ENCODE results near the gene CHCHD5.

DNA sequence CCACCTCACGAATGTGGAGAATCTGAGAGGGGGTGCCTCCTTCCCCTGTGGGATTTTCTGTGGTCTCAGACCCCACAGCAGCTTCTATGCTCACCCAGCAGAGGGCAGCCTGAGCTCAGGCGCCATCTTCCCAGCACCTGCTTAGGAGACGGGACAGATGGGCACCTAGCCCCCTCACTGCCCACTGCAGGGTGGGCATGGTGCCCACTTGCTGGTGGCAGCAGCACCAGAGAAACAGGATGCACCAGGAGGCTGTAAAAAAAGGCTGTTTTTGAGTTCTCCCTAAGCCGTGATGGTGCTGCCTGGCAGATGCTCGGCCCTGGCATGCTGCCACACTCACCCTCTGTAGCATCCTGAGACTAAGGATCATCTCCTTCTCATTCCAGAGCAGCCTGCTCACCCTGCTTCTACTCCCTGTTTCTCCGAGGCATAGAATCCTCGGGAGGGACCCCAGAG is 42.2 kb downstream of the CHCHD5 start:
- TF ChIP-seq POLR2A (IDR thresholded peaks at IDR 0.05; ENCODE audit: low read length) (no peak), GATA1 (IDR thresholded peaks at IDR 0.05; ENCODE audit: low read depth, low read length) (no peak)
